ENCODE results near the gene RUSC2.

DNA sequence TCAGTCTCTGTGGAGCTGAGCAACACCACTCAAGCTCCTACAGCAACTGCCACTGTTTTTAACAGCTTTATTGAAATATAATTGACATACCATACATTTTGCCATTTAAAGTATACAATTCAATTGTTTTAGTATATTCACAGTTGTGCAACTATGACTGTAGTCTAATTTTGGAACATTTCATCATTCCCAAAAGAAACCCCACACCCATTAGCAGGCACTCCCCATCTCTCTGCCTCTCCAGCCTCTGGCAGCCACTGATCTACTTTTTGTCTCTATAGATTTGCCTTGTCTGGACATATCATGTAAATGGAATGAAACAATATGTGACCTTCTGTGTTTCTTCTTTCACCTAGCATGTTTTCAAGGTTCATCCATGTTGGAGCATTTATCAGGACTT lies 43.5 kb downstream of the RUSC2 start:
- TF ChIP-seq, protein P1, sequence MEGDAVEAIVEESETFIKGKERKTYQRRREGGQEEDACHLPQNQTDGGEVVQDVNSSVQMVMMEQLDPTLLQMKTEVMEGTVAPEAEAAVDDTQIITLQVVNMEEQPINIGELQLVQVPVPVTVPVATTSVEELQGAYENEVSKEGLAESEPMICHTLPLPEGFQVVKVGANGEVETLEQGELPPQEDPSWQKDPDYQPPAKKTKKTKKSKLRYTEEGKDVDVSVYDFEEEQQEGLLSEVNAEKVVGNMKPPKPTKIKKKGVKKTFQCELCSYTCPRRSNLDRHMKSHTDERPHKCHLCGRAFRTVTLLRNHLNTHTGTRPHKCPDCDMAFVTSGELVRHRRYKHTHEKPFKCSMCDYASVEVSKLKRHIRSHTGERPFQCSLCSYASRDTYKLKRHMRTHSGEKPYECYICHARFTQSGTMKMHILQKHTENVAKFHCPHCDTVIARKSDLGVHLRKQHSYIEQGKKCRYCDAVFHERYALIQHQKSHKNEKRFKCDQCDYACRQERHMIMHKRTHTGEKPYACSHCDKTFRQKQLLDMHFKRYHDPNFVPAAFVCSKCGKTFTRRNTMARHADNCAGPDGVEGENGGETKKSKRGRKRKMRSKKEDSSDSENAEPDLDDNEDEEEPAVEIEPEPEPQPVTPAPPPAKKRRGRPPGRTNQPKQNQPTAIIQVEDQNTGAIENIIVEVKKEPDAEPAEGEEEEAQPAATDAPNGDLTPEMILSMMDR (IDR thresholded peaks at IDR 0.05) = no peak
- TF ChIP-seq POLR2A (IDR thresholded peaks at IDR 0.05) = no peak
- TF ChIP-seq EP300 (IDR thresholded peaks at IDR 0.05) = no peak
- TF ChIP-seq POLR2AphosphoS5 (IDR thresholded peaks at IDR 0.05) = no peak

All from upper lobe of left lung (tissue), 4 donors.